ENCODE measurements around the gene CLEC16A.

DNA sequence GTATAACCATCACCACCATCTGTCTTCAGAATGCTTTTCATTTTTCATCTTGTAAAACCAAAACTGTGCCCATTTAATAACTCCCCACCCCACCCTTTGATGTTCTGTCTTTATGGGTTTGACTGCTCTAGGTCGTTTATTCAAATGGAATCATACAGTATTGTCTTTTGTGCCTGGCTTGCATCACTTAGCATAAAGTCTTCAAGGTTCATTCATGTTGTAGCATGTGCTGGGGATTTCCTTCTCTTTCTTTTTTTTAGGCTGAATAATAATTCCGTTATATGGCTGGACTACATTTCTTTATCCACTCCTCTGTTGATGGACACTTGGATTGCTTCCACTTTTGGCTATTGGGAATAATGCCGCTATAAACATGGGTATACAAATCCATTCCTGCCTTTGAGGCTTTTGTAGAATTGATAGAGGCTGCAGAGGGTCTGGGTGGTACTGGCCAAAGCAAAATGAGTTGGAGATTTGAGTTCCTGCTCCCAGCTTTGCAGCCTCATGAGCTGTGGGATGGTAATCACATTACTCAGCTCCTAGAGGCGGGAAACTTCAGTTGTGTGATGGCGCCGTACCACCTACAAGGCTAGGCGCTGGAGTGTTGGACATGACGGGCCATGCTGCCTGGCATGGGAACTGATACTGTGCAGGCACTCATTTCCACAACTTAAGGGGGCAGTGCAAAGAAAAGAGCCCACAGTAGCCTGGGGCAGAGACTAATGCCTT lies 64.8 kb downstream of the CLEC16A start:
- TF ChIP-seq POLR2A (IDR thresholded peaks at IDR 0.05; ENCODE audit: low read length) = no peak
- no peak for TF ChIP-seq GATA1 (IDR thresholded peaks at IDR 0.05; ENCODE audit: low read depth, low read length)
